HCT116 (cell line): ENCODE results near the gene PPM1H.

Source experiments
- CBX3 ChIP-seq: IDR thresholded peaks from 2 replicates; pipeline ENCODE4 v1.6.1; 2012; ENCODE audit warnings: low read depth
- CEBPB ChIP-seq: IDR thresholded peaks from 2 replicates; pipeline ENCODE4 v1.6.1; 2012; ENCODE audit warnings: low read depth
- EZH2 ChIP-seq: fragments of 200-600 bp; sonication (generic); IDR thresholded peaks from 2 replicates; pipeline ENCODE4 v1.6.1; 2017; ENCODE audit warnings: antibody characterized with exemption, mixed run types
- EZH2phosphoT487 ChIP-seq: fragments of 200-600 bp; IDR thresholded peaks from 2 replicates; pipeline ENCODE4 v1.6.1; 2018; ENCODE audit warnings: antibody characterized with exemption, borderline replicate concordance
- POLR2A ChIP-seq: IDR thresholded peaks from 2 replicates; pipeline ENCODE4 v1.7.0; 2011; ENCODE audit warnings: borderline replicate concordance; ENCODE audit not compliant: insufficient read depth, insufficient read length; ENCODE audit errors: extremely low read depth
- SP1 ChIP-seq: IDR thresholded peaks from 2 replicates; pipeline ENCODE4 v1.6.1; 2012; ENCODE audit warnings: low read depth
- YY1 ChIP-seq: IDR thresholded peaks from 2 replicates; pipeline ENCODE4 v1.6.1; 2011; ENCODE audit warnings: low read length, low read depth, moderate library complexity, mild to moderate bottlenecking; ENCODE audit not compliant: insufficient replicate concordance; ENCODE audit errors: extremely low read depth
- ZNF274 ChIP-seq: fragments of 200-500 bp; sonication (Bioruptor generic); IDR thresholded peaks from 2 replicates; pipeline ENCODE4 v1.6.1; 2014; ENCODE audit warnings: mild to moderate bottlenecking, low read depth, low read length, inconsistent platforms
- TF ChIP-seq, protein P1 (sequence below), 3 experiments: fragments of 200-600 bp in 1 of 3; sonication (generic) in 1 of 3; IDR thresholded peaks in 2 of 3; conservative IDR thresholded peaks in 1 of 3; 2 replicates each; pipeline ENCODE4 v1.5.1; 2012 to 2017; ENCODE audit warnings: low read depth in 2 of 3, low read length in 2 of 3, antibody characterized with exemption in 1 of 3, borderline replicate concordance in 1 of 3, control low read depth in 1 of 3, mild to moderate bottlenecking in 1 of 3, mixed read lengths in 1 of 3, mixed run types in 1 of 3, moderate library complexity in 1 of 3; ENCODE audit not compliant: insufficient read depth in 1 of 3
- TF ChIP-seq, protein P2 (sequence below): IDR thresholded peaks from 2 replicates; pipeline ENCODE4 v1.6.1; 2012; ENCODE audit warnings: low read depth

DNA sequence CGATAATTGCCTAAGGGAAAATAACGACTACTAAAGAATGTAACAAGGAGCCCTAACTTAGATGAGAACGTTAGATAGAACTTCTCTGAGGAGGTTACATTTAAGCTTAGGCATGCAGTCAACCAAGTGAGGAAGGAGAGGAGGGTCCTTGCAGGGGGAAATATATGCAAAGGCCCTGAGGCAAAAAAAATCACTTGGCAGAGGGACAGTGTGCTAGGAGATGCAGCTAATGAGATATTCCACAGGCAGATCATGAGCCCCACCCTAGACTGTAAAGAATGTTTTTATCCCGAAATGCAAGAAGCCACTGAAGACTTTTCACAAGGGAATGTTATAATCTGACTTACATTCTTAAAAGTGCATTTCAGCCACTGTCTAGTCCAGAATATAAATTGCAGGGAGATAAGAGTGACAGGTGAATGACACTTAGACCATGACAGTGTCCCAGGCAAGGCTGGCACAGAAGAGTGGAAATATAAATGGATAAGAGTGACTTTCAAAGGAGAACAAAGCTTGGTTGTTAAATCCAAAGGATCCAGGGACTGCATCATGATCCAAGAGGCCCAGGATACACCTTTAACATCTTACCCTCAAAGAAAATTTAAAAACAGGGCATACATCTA lies 61.0 kb downstream of the PPM1H start:
- TF ChIP-seq, protein P1, sequence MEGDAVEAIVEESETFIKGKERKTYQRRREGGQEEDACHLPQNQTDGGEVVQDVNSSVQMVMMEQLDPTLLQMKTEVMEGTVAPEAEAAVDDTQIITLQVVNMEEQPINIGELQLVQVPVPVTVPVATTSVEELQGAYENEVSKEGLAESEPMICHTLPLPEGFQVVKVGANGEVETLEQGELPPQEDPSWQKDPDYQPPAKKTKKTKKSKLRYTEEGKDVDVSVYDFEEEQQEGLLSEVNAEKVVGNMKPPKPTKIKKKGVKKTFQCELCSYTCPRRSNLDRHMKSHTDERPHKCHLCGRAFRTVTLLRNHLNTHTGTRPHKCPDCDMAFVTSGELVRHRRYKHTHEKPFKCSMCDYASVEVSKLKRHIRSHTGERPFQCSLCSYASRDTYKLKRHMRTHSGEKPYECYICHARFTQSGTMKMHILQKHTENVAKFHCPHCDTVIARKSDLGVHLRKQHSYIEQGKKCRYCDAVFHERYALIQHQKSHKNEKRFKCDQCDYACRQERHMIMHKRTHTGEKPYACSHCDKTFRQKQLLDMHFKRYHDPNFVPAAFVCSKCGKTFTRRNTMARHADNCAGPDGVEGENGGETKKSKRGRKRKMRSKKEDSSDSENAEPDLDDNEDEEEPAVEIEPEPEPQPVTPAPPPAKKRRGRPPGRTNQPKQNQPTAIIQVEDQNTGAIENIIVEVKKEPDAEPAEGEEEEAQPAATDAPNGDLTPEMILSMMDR (IDR thresholded peaks at IDR 0.05 in 2 of 3, conservative IDR thresholded peaks at IDR 0.05 in 1 of 3; ENCODE audit: borderline replicate concordance in 1 of 3, insufficient read depth in 1 of 3, low read depth in 2 of 3, low read length in 2 of 3): no peak
- no peak for TF ChIP-seq POLR2A
- no peak for TF ChIP-seq EZH2
- TF ChIP-seq CBX3: no peak
- TF ChIP-seq ZNF274: no peak
- TF ChIP-seq YY1: no peak
- TF ChIP-seq EZH2phosphoT487: no peak
- TF ChIP-seq, protein P2, sequence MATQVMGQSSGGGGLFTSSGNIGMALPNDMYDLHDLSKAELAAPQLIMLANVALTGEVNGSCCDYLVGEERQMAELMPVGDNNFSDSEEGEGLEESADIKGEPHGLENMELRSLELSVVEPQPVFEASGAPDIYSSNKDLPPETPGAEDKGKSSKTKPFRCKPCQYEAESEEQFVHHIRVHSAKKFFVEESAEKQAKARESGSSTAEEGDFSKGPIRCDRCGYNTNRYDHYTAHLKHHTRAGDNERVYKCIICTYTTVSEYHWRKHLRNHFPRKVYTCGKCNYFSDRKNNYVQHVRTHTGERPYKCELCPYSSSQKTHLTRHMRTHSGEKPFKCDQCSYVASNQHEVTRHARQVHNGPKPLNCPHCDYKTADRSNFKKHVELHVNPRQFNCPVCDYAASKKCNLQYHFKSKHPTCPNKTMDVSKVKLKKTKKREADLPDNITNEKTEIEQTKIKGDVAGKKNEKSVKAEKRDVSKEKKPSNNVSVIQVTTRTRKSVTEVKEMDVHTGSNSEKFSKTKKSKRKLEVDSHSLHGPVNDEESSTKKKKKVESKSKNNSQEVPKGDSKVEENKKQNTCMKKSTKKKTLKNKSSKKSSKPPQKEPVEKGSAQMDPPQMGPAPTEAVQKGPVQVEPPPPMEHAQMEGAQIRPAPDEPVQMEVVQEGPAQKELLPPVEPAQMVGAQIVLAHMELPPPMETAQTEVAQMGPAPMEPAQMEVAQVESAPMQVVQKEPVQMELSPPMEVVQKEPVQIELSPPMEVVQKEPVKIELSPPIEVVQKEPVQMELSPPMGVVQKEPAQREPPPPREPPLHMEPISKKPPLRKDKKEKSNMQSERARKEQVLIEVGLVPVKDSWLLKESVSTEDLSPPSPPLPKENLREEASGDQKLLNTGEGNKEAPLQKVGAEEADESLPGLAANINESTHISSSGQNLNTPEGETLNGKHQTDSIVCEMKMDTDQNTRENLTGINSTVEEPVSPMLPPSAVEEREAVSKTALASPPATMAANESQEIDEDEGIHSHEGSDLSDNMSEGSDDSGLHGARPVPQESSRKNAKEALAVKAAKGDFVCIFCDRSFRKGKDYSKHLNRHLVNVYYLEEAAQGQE: no peak
- no peak for TF ChIP-seq SP1
- TF ChIP-seq CEBPB: no peak
